ENCODE results near the gene OR2AJ1. TPM values are rescaled to one million over a fixed set of nuclear protein-coding genes. Genes with fewer than 3 reads are reported as not detected.

Gene OR2AJ1
- polyA plus RNA-seq, 4 donors, result not detected

DNA sequence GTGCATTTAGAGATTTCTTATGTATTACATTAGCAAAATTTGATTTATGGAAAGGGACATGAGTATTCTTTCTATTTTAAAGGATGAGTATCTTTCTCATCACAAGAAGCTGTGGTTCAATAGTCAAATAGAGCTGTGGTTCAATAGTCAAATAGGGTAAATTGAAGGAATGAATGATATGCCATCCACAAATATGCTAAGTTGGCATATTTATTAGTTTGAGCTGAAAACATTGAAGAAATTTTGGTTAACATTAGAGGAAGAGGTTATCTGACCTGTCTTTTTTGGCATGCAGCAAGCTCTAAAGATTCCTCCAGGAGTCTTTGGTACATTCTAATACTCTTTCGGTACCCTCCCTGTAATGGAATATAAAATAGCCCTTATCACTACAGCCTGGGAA is 28.7 kb downstream of the OR2AJ1 start:
- no peak for DNase-seq (ENCODE audit: low read depth in 4 of 4, low spot score in 3 of 4)

DNA sequence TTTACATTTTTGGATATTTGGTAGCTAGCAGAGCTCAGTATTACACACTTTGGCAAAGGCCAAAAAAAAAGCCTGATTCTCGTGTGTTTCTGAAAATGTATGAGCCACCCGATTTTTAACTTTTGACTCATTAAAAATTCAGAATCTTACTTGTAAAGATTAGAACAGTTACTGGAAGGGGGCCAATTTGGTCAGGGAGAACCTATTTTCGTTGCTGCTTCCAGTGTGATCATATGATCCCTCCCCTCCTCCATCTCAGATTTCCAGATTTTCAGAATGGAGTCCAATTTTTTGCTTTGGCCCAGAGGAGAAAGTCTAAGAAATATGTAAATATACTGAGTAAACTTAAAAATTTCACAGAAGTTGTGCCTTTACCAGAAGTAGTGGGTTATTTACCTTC is 37.1 kb downstream of the OR2AJ1 start:
- DNase-seq (ENCODE audit: low read depth in 4 of 4, low spot score in 3 of 4), result no peak

DNA sequence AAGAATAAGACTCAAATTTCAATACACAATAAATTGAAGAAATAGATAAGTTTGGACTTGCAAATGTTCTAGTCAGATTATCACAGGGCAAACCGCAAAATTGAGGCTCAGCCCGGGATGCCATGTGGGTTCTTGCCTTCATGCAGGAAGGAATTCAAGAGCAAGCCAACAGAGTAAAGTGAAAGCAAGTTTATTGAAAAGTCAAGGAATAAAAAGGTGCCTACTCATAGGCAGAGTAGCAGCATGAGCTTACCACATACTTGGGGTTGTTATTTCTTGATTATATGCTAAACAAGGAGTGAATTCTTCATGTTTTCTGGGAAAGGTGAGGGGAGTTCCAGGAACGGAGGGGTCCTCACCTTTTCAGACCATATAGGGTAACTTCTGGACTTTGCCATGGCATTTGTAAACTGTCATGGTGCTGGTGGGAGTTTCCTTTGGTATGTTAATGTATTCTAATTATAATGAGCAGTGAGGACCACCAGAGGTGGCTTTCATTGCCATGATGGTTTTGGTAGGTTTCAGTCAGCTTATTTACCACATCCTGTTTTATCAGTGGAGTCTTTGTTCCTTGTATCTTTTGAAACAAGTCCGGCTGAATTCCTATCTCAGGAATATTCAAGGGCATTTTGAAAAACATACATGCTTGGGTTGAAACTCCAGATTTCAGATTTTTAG is 38.4 kb downstream of the OR2AJ1 start:
- DNase-seq (ENCODE audit: low read depth in 4 of 4, low spot score in 3 of 4), result no peak

DNA sequence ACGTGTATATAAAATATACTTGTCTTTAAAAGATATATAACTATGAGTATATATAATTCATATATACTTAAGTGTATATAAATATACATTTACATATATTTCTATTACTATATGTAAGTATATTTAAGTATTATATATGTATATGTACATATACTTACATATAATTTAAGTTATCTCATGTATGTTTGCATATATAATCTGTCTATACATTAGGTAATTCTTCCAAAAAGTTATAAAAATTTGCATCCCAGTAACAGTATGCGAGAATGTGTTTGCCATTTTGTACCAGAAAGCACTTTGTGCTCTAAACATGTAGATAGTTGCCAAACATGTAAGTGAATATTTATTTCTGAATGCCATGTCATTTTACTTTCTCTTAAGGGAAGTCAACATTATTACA is 40.2 kb downstream of the OR2AJ1 start, which contains the start of gene OR2AK2:
Gene OR2AK2, plus strand, starts transcription at position 301 of the 400 bp plus-strand sequence. CDS start 144 bp downstream, outside the sequence.
- no peak for DNase-seq (ENCODE audit: low read depth in 4 of 4, low spot score in 3 of 4)

DNA sequence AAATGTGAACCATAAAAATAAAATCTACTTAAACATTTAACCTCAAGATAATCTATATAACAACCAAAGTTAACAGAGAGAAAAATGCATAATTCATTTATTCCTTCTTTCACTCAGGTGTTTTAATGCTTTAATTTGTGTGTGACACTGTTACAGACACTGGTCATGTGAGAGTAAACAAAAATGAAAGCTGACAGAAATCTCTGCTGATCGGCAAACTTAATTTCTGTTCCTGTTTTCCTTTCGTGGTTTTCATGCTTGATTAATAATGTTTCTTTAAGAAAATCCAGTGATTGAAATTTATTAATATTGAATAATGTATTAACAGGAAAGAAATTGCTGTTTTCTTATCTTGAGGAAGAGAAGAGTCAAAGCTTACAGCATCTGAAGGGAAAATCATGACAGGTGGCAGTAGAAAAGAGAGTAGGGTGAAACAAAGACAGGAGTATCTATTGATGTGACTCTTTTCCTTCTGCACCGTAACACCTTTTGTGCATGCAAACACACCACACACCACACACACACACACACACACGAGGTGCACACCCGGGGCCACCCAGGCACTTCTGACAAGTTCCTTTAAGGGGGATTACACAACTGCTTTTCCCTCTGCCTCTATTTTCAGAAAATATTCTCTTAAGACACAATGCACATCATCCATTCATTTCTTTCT is 42.0 kb downstream of the OR2AJ1 start:
- no peak for DNase-seq (ENCODE audit: low read depth in 4 of 4, low spot score in 3 of 4)

Other genes with a start within 250 kb of the OR2AJ1 start
- gene OR13G1, start 245.2 kb upstream of the OR2AJ1 start, polyA plus RNA-seq (ENCODE audit: insufficient read length in 4 of 4), result not detected
- gene OR6F1, start 208.2 kb upstream of the OR2AJ1 start, polyA plus RNA-seq (ENCODE audit: insufficient read length in 4 of 4), result not detected
- gene OR14K1, start 186.3 kb upstream of the OR2AJ1 start, polyA plus RNA-seq (ENCODE audit: insufficient read length in 4 of 4), result not detected
- not detected for gene OR14A2, start 176.7 kb upstream of the OR2AJ1 start, polyA plus RNA-seq (ENCODE audit: insufficient read length in 4 of 4)
- gene OR1C1, start 164.3 kb upstream of the OR2AJ1 start, polyA plus RNA-seq (ENCODE audit: insufficient read length in 4 of 4), result under 1 TPM in 1 of 4 donors, not detected in 3; 0.17 TPM
- not detected for gene OR14A16, start 100.8 kb upstream of the OR2AJ1 start, polyA plus RNA-seq (ENCODE audit: insufficient read length in 4 of 4)
- not detected for gene OR11L1, start 83.0 kb upstream of the OR2AJ1 start, polyA plus RNA-seq (ENCODE audit: insufficient read length in 4 of 4)
- 1 to 10 TPM; 1.3 to 2.3 (median 1.4) TPM for gene TRIM58, start 67.7 kb upstream of the OR2AJ1 start, polyA plus RNA-seq (ENCODE audit: insufficient read length in 4 of 4)
- gene OR2W3, start 29.3 kb upstream of the OR2AJ1 start, polyA plus RNA-seq (ENCODE audit: insufficient read length in 4 of 4), result under 1 TPM in 3 of 4 donors, not detected in 1; 0.33 to 0.38 (median 0.36) TPM
- not detected for gene OR2T8, start 4.6 kb upstream of the OR2AJ1 start, polyA plus RNA-seq (ENCODE audit: insufficient read length in 4 of 4)
- not detected for gene OR2L8, start 24.0 kb downstream of the OR2AJ1 start, polyA plus RNA-seq (ENCODE audit: insufficient read length in 4 of 4)
- not detected for gene OR2AK2, start 40.3 kb downstream of the OR2AJ1 start, polyA plus RNA-seq (ENCODE audit: insufficient read length in 4 of 4)
- gene OR2L5, start 88.8 kb downstream of the OR2AJ1 start, polyA plus RNA-seq (ENCODE audit: insufficient read length in 4 of 4), result not detected
- gene OR2L2, start 105.2 kb downstream of the OR2AJ1 start, polyA plus RNA-seq (ENCODE audit: insufficient read length in 4 of 4), result under 1 TPM in 3 of 4 donors, not detected in 1; 0.04 to 0.14 (median 0.08) TPM
- not detected for gene OR2L3, start 121.9 kb downstream of the OR2AJ1 start, polyA plus RNA-seq (ENCODE audit: insufficient read length in 4 of 4)
- under 1 TPM in 2 of 4 donors, not detected in 2; 0.03 to 0.08 TPM for gene OR2L13, start 170.3 kb downstream of the OR2AJ1 start, polyA plus RNA-seq (ENCODE audit: insufficient read length in 4 of 4)
- not detected for gene OR2M5, start 220.3 kb downstream of the OR2AJ1 start, polyA plus RNA-seq (ENCODE audit: insufficient read length in 4 of 4)
- gene OR2M2, start 249.9 kb downstream of the OR2AJ1 start, polyA plus RNA-seq (ENCODE audit: insufficient read length in 4 of 4), result not detected

Data from right renal pelvis (tissue), 4 donors.